ENCODE data around the gene PANK2.
"Not testable (repeated sequence)": the region's sequence is repeated elsewhere in the genome, so short reads cannot be mapped to it uniquely, and the experiment has no call there.

Gene PANK2

DNA sequence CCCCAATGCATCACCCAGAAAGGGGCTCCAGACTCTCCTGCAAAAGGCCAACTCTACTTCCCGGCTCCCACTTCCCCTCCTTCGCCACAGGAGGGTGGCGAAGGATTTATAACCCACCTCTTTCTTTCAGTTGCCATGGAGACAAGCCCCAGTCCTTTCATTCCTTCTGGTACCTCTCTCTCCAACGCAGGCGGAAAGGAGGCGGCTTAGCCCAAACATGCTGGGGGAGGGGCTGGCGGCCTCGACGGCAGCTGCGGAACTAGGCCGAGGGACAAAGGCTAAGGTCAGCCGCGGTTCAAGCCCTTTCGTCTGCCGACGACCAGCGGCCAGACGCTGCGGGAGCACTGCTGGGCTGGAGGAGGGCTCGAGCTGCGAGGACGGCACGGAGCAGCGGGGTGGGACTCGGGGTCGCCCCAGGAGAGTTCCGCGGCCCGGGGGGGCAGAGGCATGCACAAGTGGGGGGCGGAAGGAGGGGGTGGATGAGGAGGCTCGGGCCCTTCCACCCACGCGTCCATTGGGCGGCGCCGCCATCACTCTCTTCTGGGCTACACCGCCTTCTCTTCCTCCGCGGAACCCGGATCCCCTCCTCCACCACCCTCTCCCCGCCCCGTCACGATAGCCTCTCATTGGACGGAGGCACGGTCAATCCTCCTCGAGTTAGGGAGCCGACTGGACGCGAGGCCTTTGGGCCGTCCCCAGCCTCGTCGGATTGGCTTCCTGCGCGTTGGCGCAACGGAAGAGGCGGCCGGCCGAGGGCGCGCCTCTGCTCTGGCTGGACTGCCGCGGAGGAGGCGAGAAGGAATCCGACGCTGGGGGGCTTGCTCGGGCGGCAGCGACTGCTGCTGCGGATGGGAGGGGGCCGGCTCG is at the start of gene PANK2:
TSS of gene PANK2 (plus strand) at position 766 of the 867 bp plus-strand sequence.
- peak; percentile 95 to 96 for DNase-seq (ENCODE audit: low read depth in 2 of 2)

DNA sequence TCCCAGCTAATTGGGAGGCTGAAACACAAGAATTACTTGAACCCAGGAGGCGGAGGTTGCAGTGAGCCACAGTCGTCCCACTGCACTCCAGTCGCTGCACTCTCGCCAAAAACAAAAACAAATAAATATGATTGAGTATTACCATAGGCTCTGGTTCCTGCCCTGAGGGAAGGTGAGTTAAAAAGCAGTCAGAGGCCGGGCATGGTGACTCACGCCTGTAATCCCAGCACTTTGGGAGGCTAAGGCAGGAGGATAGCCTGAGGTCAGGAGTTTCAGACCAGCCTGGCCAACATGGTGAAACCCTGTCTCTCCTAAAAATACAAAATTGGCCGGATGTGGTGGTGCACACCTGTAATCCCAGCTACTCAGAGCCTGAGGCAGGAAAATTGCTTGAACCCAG is 49.0 kb upstream of the PANK2 start:
- DNase-seq (ENCODE audit: low read depth in 2 of 2): not testable (repeated sequence)

DNA sequence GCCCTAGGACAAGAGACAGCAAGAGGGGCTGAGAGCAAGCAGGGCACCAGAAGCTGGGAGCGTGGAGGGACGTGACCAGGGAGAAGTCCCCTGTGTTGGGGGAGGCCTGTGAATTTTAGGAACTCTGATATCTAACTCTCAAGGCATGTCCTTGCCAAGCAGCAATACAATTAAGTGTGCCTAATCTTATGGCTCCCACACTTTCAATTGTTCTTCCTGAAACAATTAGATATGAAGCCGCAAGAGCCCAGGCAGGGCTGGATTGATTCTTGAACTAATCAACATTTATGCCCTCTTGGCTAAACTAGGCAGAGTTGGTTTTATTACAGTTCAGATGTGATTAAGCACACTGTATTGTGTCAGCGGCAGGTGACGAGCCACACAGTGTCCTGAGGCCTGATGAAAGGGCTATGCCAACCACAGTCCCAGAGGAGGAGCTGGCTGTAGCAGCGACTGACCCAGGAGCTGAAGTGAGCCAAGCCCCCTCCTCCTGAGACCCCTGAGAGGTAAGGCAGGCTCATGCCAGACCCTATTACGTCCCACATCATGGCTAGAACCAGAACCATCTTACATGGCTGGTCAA is 46.7 kb upstream of the PANK2 start:
- no peak for DNase-seq (ENCODE audit: low read depth in 2 of 2)

DNA sequence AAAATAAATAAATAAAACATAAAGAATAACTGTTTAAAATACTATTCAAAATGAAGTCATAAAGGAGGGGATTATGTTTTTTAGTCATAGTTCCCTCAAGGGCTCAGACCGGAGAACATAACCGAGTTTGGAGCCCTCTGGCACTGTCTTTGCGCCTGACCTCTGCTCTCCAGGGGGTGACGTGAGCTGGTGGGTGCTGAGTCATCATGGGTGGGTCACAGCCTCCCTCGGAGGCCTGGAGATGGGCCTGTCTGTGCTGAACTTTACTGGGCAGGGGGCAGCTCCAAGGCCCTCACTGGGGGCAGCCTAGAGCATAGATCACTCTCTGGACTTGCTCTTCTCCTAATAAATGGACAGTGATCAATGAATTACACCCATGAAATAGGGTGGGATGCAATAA is 45.7 kb upstream of the PANK2 start:
- no peak for DNase-seq (ENCODE audit: low read depth in 2 of 2)

DNA sequence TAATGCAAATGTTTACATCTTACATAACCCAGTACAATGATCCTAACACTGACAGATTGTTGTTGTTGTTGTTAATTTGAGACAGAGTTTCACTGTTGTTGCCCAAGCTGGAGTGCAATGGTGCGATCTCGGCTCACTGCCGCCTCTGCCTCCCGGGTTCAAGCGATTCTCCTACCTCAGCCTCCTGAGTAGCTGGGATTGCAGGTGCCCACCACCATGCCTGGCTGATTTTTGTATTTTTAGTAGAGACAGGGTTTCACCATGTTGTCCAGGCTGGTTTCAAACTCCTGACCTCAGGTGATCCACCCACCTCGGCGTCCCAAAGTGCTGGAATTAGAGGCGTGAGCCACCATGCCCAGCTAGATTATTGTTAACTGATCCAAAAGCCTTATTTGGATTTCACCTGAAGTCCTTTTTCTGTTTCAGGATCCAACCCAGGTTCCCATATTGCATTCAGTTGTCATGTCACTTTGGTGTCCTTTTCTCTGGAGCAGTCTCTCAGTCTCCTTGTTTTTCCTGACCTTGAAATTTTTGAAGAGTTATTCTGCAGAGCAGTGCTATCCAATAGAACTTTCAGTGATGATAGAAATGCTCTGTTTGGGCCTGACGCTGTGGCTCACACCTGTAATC is 45.1 kb upstream of the PANK2 start:
- not testable (repeated sequence) for DNase-seq (ENCODE audit: low read depth in 2 of 2)

DNA sequence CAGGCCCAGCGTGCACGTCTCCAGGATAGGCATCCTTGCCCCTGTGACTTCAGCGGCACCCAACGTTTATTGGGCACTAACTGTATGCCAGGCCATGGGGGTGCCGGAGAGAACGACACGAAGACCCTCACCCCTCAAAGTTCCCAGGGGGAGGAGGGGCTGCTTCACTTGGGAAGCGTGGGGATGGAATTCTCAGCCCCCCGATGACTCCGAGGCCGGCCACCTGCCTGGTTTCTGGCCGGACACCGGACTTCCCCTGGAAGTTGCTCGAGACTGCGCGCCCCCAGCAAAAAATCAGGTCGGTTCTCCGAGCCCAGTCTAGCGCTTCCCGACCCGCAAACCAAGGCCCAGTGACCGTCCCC is 42.8 kb upstream of the PANK2 start:
- DNase-seq (ENCODE audit: low read depth in 2 of 2): no peak

DNA sequence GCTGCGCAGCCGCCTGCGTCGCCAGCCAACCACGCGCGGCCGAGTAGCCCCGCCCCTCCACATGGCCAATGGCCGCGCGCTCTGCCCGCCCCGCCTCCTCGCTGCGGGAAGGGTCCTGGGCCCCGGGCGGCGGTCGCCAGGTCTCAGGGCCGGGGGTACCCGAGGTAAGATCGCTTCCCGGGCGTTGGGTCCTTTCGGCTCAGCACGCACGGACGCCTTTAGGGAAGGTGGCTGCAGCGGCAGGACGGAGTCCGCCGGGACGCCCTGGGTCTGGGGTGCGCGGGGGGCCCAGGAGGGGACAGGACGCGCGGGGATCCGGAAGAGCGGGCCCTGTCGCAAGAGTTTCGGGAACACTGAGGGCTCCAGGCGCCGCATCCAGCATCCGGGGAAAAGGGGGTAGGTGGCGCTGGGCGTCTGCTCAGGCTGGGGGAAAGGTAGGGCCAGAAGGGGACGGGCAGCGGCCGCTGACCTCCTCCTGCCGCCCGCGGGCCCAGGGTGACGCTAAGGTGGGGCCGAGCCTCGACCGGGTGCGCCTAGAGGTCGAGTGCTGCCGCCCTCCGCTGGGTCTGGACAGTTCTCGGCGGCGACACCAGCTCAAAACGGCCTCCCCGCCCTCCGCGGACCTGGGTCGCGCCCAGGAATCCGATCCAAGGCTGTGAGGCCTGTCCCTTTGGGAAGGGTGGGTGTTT is 42.3 kb upstream of the PANK2 start, which contains the start of gene MAVS:
TSS of gene MAVS (plus strand) at position 95 of the 689 bp plus-strand sequence. CDS start 7,791 bp downstream, outside the sequence.
- peak; percentile 56 to 79 for DNase-seq (ENCODE audit: low read depth in 2 of 2)

DNA sequence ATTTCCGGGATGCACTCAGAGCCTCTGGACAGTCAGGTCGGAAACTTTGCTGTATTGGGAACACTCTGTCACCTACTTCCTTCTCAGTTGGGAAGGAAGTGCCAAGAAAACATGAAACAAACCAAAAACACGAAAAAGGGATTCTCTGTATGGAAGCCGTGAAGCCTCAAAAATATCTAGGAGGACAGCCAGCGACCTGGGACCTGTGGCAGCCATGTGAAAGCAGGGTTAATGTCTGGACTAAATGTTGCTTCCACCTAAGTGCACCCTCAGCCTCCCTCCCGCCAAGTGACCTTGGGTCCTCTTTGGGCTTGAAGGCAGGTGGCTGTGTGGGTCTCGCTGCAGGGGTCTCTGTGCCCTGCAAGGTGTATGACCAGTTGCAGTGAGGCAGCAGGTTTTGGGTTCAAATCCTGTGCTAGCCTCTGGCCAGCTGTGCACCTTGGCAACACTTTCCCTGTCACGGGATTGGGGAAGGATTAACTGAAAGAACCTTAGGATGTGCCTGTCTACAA is 41.7 kb upstream of the PANK2 start:
- no peak for DNase-seq (ENCODE audit: low read depth in 2 of 2)

DNA sequence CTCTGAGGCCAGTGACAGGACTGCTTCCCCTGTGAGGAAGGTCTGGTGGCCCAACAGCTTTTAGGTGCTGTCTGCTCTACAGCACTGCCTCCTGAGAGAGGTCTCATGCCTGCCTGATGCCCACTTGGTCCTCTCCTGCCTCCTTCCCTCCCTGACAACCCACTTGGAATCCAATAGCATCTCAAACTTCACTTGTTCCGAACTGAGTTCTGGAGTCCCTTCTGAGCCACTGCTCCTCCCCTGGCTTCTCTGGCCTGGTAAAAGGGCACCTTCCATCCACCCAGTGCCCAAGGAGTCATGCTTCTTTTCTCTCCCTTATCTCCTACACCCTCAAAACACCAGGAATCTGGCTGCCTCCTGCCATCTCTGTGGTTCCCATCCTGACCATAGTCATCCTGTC is 40.6 kb upstream of the PANK2 start:
- DNase-seq (ENCODE audit: low read depth in 2 of 2): no peak

DNA sequence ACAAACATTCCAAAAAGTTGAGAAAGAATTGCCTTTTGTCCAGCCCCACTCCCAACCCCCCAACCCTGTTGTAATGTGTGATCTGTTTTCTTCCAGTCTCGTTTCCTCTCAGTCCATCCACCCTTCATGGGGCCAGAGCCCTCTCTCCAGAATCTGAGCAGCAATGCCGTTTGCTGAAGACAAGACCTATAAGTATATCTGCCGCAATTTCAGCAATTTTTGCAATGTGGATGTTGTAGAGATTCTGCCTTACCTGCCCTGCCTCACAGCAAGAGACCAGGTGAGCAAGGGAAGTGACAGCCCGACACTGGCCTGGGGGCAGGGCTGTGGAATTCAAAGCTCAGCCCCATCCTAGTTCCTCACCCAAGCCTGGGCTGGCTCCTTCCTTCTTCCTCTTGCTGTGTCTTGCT is 34.7 kb upstream of the PANK2 start:
- DNase-seq (ENCODE audit: low read depth in 2 of 2): no peak

DNA sequence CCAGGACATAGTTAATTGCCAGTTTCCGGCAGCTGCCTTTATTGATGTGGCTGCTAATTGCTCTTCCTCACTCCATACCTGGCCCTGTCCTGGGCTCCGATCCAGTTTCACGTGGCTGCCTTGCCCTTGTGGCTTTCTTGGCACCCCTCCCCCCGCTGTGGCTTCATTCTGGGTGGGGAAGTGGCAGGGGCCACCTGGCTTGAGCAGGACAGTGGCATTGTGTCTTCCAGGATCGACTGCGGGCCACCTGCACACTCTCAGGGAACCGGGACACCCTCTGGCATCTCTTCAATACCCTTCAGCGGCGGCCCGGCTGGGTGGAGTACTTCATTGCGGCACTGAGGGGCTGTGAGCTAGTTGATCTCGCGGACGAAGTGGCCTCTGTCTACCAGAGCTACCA is 31.8 kb upstream of the PANK2 start:
- DNase-seq (ENCODE audit: low read depth in 2 of 2): no peak

DNA sequence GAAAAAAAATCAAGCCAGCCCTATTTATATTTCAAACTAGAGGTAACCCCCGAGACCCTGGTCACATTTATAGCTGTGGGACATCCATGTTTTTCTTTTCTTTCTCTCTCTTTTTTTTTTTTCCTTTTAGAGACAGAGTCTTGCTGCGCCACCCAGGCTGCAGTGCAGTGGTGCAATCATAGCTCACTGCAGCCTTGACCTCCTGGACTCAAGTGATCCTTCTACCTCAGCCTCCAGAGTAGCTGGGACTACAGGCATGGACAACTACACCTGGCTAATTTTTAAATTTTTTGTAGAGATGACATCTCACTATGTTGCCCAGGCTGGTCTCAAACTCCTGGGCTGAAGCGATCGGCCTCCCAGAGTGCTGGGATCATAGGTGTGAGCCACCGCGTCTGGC is 30.5 kb upstream of the PANK2 start:
- DNase-seq (ENCODE audit: low read depth in 2 of 2): no peak

DNA sequence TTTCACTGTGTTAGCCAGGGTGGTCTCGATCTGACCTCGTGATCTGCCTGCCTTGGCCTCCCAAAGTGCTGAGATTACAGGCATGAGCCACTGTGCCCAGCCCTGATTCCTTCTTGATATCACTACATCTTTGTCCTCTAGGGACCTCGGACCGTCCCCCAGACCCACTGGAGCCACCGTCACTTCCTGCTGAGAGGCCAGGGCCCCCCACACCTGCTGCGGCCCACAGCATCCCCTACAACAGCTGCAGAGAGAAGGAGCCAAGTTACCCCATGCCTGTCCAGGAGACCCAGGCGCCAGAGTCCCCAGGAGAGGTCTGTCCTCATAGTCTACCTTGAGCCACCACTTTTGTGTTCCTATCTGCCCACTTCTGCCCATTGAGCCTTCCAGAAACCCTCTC is 28.0 kb upstream of the PANK2 start:
- DNase-seq (ENCODE audit: low read depth in 2 of 2): no peak

DNA sequence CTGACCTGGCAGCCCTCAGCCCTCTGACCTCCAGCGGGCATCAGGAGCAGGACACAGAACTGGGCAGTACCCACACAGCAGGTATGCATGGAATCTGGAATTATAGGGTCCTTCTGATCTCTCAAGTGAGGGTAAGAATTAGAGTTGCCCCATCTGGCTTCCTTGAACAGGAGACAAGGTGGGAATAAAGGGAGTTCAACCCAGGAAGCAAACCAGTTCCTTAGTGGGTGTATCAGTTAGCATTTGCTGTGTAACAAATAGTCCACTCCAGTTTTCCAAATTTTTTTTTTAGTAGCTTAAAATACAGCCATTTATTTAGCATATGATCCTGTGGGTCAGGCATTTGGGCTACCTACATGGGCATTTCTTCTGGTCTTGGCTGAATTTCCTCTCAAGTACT is 26.9 kb upstream of the PANK2 start:
- DNase-seq (ENCODE audit: low read depth in 2 of 2): no peak

DNA sequence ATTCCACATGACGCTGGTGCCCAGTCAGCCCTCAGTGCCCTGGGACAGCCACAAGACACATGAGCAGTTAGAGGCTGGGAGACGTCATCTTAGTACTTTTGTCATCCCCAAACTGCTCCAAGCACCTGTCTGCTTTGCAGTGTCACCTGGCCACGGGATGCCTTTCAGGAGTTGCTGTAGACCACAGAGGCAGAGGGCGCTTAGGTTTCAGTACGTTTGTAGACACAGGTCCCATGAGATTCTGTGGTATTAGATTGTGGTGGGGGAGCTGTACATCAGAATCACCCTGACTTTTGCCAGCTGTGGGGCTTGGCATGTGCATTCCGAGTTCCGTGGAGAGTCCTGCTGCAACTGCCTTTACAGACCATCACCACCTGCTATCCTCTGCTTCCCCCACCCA is 25.9 kb upstream of the PANK2 start:
- no peak for DNase-seq (ENCODE audit: low read depth in 2 of 2)

DNA sequence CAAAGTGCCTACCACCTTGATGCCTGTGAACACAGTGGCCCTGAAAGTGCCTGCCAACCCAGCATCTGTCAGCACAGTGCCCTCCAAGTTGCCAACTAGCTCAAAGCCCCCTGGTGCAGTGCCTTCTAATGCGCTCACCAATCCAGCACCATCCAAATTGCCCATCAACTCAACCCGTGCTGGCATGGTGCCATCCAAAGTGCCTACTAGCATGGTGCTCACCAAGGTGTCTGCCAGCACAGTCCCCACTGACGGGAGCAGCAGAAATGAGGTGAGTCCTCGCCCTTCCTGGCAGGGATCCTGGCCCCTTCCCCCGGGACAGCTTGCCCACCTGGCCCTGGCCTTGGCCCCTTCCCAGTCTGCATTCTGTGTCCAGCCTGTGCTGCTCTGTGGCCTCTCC is 24.7 kb upstream of the PANK2 start:
- no peak for DNase-seq (ENCODE audit: low read depth in 2 of 2)

DNA sequence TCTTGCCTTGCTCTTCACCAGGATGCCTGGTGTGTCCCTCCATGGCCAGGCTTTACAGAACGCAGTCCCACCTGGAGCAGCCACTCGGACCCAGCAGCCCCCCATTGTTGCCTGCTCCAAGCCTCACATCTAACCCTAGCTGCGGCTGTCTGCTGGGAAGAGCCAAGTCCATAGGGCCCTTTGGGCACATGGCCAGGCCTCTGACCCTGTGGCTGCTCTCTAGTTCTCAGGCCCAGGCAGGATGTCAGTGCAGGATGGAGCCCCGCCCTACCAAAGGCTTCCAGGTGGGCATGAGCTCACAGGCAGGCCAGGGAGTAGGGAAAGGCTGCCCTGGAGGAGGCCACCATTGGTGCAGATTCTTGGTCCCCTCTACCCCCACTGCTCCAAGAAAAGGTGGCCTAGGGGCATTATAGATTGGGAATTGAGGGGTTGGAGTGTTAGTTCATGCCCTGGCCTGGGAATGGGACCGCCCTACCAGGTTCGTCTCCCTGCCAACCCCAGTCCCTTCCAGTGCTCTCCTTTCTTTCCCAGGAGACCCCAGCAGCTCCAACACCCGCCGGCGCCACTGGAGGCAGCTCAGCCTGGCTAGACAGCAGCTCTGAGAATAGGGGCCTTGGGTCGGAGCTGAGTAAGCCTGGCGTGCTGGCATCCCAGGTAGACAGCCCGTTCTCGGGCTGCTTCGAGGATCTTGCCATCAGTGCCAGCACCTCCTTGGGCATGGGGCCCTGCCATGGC is 23.9 kb upstream of the PANK2 start:
- DNase-seq (ENCODE audit: low read depth in 2 of 2): no peak

DNA sequence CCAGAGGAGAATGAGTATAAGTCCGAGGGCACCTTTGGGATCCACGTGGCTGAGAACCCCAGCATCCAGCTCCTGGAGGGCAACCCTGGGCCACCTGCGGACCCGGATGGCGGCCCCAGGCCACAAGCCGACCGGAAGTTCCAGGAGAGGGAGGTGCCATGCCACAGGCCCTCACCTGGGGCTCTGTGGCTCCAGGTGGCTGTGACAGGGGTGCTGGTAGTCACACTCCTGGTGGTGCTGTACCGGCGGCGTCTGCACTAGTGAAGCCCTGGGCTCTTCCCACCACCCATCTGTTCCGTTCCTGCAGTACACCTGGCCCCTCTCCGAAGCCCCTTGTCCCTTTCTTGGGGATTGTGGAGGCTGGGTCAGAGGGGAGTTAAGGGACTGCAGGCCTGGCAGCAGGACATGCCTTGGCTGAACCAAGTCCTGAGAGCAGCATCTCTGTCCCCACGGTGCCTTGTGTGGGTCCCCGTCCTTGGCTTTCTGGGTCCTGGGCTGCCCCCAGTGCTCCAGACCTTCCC is 23.2 kb upstream of the PANK2 start:
- DNase-seq (ENCODE audit: low read depth in 2 of 2): no peak

DNA sequence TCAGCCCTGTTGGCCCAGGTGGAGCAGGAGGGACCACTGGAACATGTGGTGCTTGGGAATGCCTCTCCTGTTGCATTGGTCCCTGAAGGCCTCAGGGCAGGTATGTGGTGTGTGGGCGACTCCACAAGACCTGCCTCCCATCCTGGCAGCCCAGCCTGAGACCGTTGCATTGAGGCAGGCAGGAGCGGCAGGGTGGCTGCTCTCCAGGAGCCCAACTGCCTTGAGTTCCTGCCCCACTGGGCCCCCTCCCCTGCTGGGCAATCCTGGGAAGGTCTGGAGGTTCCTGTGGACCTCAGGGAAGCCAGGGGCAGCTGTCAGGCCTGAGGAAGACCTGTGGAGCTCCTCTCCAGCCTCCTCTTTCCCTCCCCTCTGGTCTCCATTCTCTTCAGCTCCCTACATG is 22.7 kb upstream of the PANK2 start:
- no peak for DNase-seq (ENCODE audit: low read depth in 2 of 2)

DNA sequence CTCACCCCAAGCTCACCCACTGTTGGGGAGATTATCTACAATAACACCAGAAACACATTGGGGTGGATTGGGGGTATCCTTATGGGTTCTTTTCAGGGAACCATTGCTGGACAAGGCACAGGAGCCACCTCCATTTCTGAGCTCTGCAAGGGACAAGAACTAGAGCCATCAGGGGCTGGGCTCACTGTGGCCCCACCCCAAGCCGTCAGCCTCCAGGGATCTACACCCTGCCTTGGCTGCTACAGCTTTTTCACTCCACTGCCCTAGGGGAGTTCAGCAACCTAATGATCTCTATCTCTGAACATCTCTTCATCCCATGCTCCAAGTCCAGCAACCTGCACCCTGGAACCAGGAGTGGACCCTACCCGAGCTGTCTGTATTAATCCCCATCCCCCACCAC is 21.4 kb upstream of the PANK2 start:
- no peak for DNase-seq (ENCODE audit: low read depth in 2 of 2)
